HepG2 (cell line): Measurements from ENCODE around the gene ITIH1. TPM values are rescaled to one million over a fixed set of nuclear protein-coding genes. Genes with fewer than 3 reads are reported as not detected.

Experiments used
- ATAC-seq: fragments of 200-7000 bp; cut with Tn5 transposase; 3 replicates; pipeline ENCODE4 v1.9.1; 2020; ENCODE audit warnings: mild to moderate bottlenecking, moderate library complexity
- BruUV-seq: library from RNA; stranded (reverse); fragments of 400-500 nt; replicated peaks from 2 replicates; lab custom pipeline; 2021; lab: Mats Ljungman, UMichigan
- CTCF ChIA-PET: fragments of 300-600 bp; formaldehyde crosslinking; extraction: SDS; loops from one replicate; lab custom pipeline; 2021; ENCODE audit warnings: low total read pairs, inconsistent platforms, low intra/inter-chr PET ratio; lab: Yijun Ruan, JAX
- POLR2A ChIA-PET: fragments of 350-600 bp; sonication (Branson Sonifier 250); formaldehyde crosslinking; loops from one replicate; lab custom pipeline; 2020; ENCODE audit warnings: antibody characterized with exemption, inconsistent platforms; lab: Yijun Ruan, JAX
- DNase-seq: peaks from one replicate; pipeline ENCODE4 v3.0.0-alpha.2; 2015; ENCODE audit warnings: low spot score
- FAIRE-seq: peaks from 3 replicates; lab custom pipeline; 2011; peaks lifted over from hg19 to GRCh38; lab: Jason Lieb, UNC
- H2AFZ ChIP-seq: one replicate; pipeline ENCODE4 v1.6.1; 2011; ENCODE audit warnings: low read length, inconsistent platforms
- H3K27ac ChIP-seq: fragments of 300-600 bp; 3 replicates; pipeline ENCODE4 v1.8.0; 2011; ENCODE audit warnings: mixed run types, mild to moderate bottlenecking, mixed read lengths, low read length, inconsistent platforms; ENCODE audit not compliant: insufficient read depth; ENCODE audit errors: extremely low read length
- H3K27me3 ChIP-seq, 2 experiments: fragments of 200-600 bp in 1 of 2; 2 replicates in 1 of 2; 3 replicates in 1 of 2; pipeline versions ENCODE4 v1.6.0 to v1.8.0; 2011; ENCODE audit warnings: low read length in 2 of 2, mild to moderate bottlenecking in 2 of 2, moderate library complexity in 2 of 2, inconsistent platforms in 1 of 2; ENCODE audit not compliant: insufficient read depth in 2 of 2, control insufficient read depth in 1 of 2
- H3K36me3 ChIP-seq, 2 experiments: fragments of 200-600 bp in 1 of 2; replicated peaks in 1 of 2; 2 replicates in 1 of 2; 3 replicates in 1 of 2; pipeline versions ENCODE4 v1.5.1 to v1.8.0; 2011; ENCODE audit warnings: low read length in 2 of 2, inconsistent platforms in 1 of 2; ENCODE audit not compliant: insufficient read depth in 2 of 2, control insufficient read depth in 1 of 2
- H3K4me1 ChIP-seq: 2 replicates; pipeline ENCODE4 v1.5.1; 2012; ENCODE audit warnings: low read length, inconsistent platforms; ENCODE audit not compliant: insufficient read depth
- H3K4me2 ChIP-seq: 2 replicates; pipeline ENCODE4 v1.6.0; 2011; ENCODE audit warnings: low read depth, low read length, inconsistent platforms
- H3K4me3 ChIP-seq, 3 experiments: fragments of 200-600 bp in 1 of 3; sonication (generic), shearing (Covaris generic) in 1 of 3; replicated peaks in 1 of 3; 2 replicates each; pipeline ENCODE4 v1.5.1; 2011 to 2016; ENCODE audit warnings: low read length in 3 of 3, inconsistent platforms in 2 of 3, low read depth in 2 of 3, mild to moderate bottlenecking in 2 of 3, control low read depth in 1 of 3, mixed read lengths in 1 of 3; ENCODE audit not compliant: insufficient read depth in 1 of 3
- H3K79me2 ChIP-seq: one replicate; pipeline ENCODE4 v1.6.1; 2011; ENCODE audit warnings: low read length, inconsistent platforms; ENCODE audit not compliant: insufficient read depth
- H3K9ac ChIP-seq: 2 replicates; pipeline ENCODE4 v1.6.0; 2011; ENCODE audit warnings: mild to moderate bottlenecking, low read depth, low read length, inconsistent platforms; ENCODE audit not compliant: insufficient read depth
- H3K9me3 ChIP-seq: 2 replicates; pipeline ENCODE4 v1.5.1; 2012; ENCODE audit warnings: mild to moderate bottlenecking, low read length
- H4K20me1 ChIP-seq: 2 replicates; pipeline ENCODE4 v1.6.0; 2011; ENCODE audit warnings: inconsistent platforms, mild to moderate bottlenecking, low read length, moderate library complexity; ENCODE audit not compliant: insufficient read depth
- AGO1 ChIP-seq: fragments of 200-400 bp; formaldehyde crosslinking; IDR thresholded peaks from 2 replicates; pipeline ENCODE4 v1.6.1; 2017; ENCODE audit warnings: mild to moderate bottlenecking, low read depth, low read length, moderate library complexity; ENCODE audit not compliant: poor library complexity, severe bottlenecking
- ETV5 ChIP-seq: IDR thresholded peaks from 2 replicates; pipeline ENCODE4 v1.6.1; 2018; ENCODE audit warnings: missing biosample characterization, missing genetic modification reagents, inconsistent platforms, borderline replicate concordance
- FLYWCH1 ChIP-seq: sonication (generic); formaldehyde crosslinking; IDR thresholded peaks from 2 replicates; pipeline ENCODE4 v1.8.1; 2023; ENCODE audit warnings: mild to moderate bottlenecking, missing genetic modification reagents
- HMG20A ChIP-seq: IDR thresholded peaks from 2 replicates; pipeline ENCODE4 v1.6.1; 2016; ENCODE audit warnings: borderline replicate concordance
- HNRNPL ChIP-seq: fragments of 200-400 bp; formaldehyde crosslinking; IDR thresholded peaks from 2 replicates; pipeline ENCODE4 v1.6.1; 2017; ENCODE audit warnings: mild to moderate bottlenecking, low read depth, low read length
- KLF13 ChIP-seq: sonication (generic); formaldehyde crosslinking; IDR thresholded peaks from 2 replicates; pipeline ENCODE4 v1.4.0; 2020; ENCODE audit warnings: mild to moderate bottlenecking, missing genetic modification reagents
- NCOA1 ChIP-seq: sonication (generic); formaldehyde crosslinking; IDR thresholded peaks from 2 replicates; pipeline ENCODE4 v1.9.0; 2021; ENCODE audit warnings: missing genetic modification reagents
- SP1 ChIP-seq, 2 experiments: fragments of 450-650 bp in 1 of 2; sonication (generic) in 1 of 2; formaldehyde crosslinking in 1 of 2; IDR thresholded peaks; 2 replicates each; pipeline versions ENCODE4 v1.4.0 to v1.6.1; 2016 to 2020; ENCODE audit warnings: missing genetic modification reagents in 1 of 2
- ZMYM4 ChIP-seq: sonication (generic); formaldehyde crosslinking; IDR thresholded peaks from 2 replicates; pipeline ENCODE4 v1.8.1; 2023; ENCODE audit warnings: mild to moderate bottlenecking, missing genetic modification reagents
- ZNF318 ChIP-seq: sonication (generic); formaldehyde crosslinking; IDR thresholded peaks from 2 replicates; pipeline ENCODE4 v1.4.0; 2020; ENCODE audit warnings: mild to moderate bottlenecking, missing genetic modification reagents
- ZNF614 ChIP-seq: IDR thresholded peaks from 2 replicates; pipeline ENCODE4 v1.6.1; 2018; ENCODE audit warnings: missing biosample characterization, missing genetic modification reagents, inconsistent platforms, borderline replicate concordance
- WGBS: methylation state at CpG from one replicate; pipeline ENCODE4 v1.1.6; 2017; ENCODE audit warnings: low lambda C conversion rate; 5-methylcytosine and 5-hydroxymethylcytosine counted together
- in situ Hi-C: cut with HindIII; loops from 2 replicates; pipeline ENCODE4 v1.10.0; 2017; ENCODE audit warnings: low pct_unique_long_range_greater_than_20kb; ENCODE audit not compliant: extremely low pct_ligation_motif_present
- intact Hi-C: fragments of 100-400 bp; cut with micrococcal nuclease; formaldehyde crosslinking; loops from one replicate; pipeline ENCODE4 v1.10.0; 2022; ENCODE audit not compliant: unreplicated experiment
- polyA plus RNA-seq, 8 experiments: library from polyadenylated mRNA; depleted of rRNA in 3 of 8; stranded (reverse) in 7 of 8; unstranded in 1 of 8; fragments of >200 nt; fragmentation: Illumina TruSeq in 4 of 8; extraction: Trizol in 4 of 8; gene quantifications; 2 replicates each; pipeline versions ENCODE4 v1.2.1 to v1.2.3, GENCODE V29; 2011 to 2016; ENCODE audit warnings: low read depth in 4 of 8, missing spikeins in 1 of 8, mixed read lengths in 1 of 8; ENCODE audit not compliant: insufficient read depth in 1 of 8
- total RNA-seq, 5 experiments: library from RNA; depleted of rRNA; stranded (reverse); fragments of >200 nt; fragmentation: Illumina TruSeq; extraction: Trizol; gene quantifications; 2 replicates each; pipeline ENCODE4 v1.2.3, GENCODE V29; 2016; ENCODE audit warnings: low read depth in 1 of 5
- TF ChIP-seq, protein P1 (sequence below): sonication (generic); formaldehyde crosslinking; IDR thresholded peaks from 2 replicates; pipeline ENCODE4 v1.4.0; 2020; ENCODE audit warnings: missing genetic modification reagents, borderline replicate concordance

Gene ITIH1
- total and polyA plus RNA-seq, 2 of the 13 experiments (the other 11 are each of a cell fraction or from before 2014, with no cell fraction given) = 12.3 to 19.6 TPM

- no peaks in the 10 kb centered on the region for H4K20me1 ChIP-seq
- H3K4me2 ChIP-seq = no peak overlapping the region
- no peaks in the 10 kb centered on the region for H3K79me2 ChIP-seq
- DNase-seq (no peak), FAIRE-seq (no peak), ATAC-seq (no peak)
- BruUV-seq = no TSS peak
- in situ Hi-C loops = no loop called here
- WGBS = 89% methylated on average over 5 of the region's 8 CpGs
- no peak overlapping the region for H3K9ac ChIP-seq
- peaks cover 20% of the 10 kb centered on the region for H3K4me1 ChIP-seq
- no peaks in the 10 kb centered on the region for H3K27me3 ChIP-seq
- intact Hi-C loops = no loop called here
- H2AFZ ChIP-seq = no peak overlapping the region
- H3K9me3 ChIP-seq = no peaks in the 10 kb centered on the region
- no peak overlapping the region for H3K27ac ChIP-seq
- no peaks in the 10 kb centered on the region for H3K36me3 ChIP-seq
- ChIA-PET CTCF (no interaction called here), POLR2A (no interaction called here)
- no peak overlapping the region for H3K4me3 ChIP-seq
- TF ChIP-seq KLF13 (CRISPR knock-in tag) (no peak), ZMYM4 (CRISPR knock-in tag) (no peak), FLYWCH1 (CRISPR knock-in tag) (no peak), ZNF318 (CRISPR knock-in tag) (no peak), NCOA1 (no peak), ZNF614 (CRISPR knock-in tag) (no peak), HNRNPL (no peak), HMG20A (no peak), SP1 (IDR thresholded peaks at IDR 0.05) (no peak), SP1 (CRISPR knock-in tag; IDR thresholded peaks at IDR 0.05) (no peak), AGO1 (no peak), ETV5 (CRISPR knock-in tag) (no peak)
- TF ChIP-seq, protein P1, sequence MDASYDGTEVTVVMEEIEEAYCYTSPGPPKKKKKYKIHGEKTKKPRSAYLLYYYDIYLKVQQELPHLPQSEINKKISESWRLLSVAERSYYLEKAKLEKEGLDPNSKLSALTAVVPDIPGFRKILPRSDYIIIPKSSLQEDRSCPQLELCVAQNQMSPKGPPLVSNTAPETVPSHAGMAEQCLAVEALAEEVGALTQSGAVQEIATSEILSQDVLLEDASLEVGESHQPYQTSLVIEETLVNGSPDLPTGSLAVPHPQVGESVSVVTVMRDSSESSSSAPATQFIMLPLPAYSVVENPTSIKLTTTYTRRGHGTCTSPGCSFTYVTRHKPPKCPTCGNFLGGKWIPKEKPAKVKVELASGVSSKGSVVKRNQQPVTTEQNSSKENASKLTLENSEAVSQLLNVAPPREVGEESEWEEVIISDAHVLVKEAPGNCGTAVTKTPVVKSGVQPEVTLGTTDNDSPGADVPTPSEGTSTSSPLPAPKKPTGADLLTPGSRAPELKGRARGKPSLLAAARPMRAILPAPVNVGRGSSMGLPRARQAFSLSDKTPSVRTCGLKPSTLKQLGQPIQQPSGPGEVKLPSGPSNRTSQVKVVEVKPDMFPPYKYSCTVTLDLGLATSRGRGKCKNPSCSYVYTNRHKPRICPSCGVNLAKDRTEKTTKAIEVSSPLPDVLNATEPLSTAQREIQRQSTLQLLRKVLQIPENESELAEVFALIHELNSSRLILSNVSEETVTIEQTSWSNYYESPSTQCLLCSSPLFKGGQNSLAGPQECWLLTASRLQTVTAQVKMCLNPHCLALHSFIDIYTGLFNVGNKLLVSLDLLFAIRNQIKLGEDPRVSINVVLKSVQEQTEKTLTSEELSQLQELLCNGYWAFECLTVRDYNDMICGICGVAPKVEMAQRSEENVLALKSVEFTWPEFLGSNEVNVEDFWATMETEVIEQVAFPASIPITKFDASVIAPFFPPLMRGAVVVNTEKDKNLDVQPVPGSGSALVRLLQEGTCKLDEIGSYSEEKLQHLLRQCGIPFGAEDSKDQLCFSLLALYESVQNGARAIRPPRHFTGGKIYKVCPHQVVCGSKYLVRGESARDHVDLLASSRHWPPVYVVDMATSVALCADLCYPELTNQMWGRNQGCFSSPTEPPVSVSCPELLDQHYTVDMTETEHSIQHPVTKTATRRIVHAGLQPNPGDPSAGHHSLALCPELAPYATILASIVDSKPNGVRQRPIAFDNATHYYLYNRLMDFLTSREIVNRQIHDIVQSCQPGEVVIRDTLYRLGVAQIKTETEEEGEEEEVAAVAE (CRISPR knock-in tag) = no peak
These were observed 61.3 kb downstream of the ITIH1 start for GRCh38 chr3:52838561-52839267.
